G401 (cell line): Measurements from ENCODE around the gene PPP6R2. TPM values are rescaled to one million over a fixed set of nuclear protein-coding genes. Genes with fewer than 3 reads are reported as not detected.

ENCODE experiments used
- DNase-seq: peaks from one replicate; pipeline ENCODE4 v3.0.0-alpha.2; 2015; ENCODE audit warnings: low spot score
- in situ Hi-C: cut with HindIII; loops from 2 replicates; pipeline ENCODE4 v1.10.0; 2016; ENCODE audit warnings: low sequenced_read_pairs, mixed read lengths
- total RNA-seq: library from RNA; depleted of rRNA; stranded (reverse); fragments of >200 nt; shearing (Covaris generic); gene quantifications from 2 replicates; pipeline ENCODE4 v1.2.3, GENCODE V29; 2014

Gene PPP6R2
- total RNA-seq, 1 experiment from 2014 or later: 77.8 TPM

DNA sequence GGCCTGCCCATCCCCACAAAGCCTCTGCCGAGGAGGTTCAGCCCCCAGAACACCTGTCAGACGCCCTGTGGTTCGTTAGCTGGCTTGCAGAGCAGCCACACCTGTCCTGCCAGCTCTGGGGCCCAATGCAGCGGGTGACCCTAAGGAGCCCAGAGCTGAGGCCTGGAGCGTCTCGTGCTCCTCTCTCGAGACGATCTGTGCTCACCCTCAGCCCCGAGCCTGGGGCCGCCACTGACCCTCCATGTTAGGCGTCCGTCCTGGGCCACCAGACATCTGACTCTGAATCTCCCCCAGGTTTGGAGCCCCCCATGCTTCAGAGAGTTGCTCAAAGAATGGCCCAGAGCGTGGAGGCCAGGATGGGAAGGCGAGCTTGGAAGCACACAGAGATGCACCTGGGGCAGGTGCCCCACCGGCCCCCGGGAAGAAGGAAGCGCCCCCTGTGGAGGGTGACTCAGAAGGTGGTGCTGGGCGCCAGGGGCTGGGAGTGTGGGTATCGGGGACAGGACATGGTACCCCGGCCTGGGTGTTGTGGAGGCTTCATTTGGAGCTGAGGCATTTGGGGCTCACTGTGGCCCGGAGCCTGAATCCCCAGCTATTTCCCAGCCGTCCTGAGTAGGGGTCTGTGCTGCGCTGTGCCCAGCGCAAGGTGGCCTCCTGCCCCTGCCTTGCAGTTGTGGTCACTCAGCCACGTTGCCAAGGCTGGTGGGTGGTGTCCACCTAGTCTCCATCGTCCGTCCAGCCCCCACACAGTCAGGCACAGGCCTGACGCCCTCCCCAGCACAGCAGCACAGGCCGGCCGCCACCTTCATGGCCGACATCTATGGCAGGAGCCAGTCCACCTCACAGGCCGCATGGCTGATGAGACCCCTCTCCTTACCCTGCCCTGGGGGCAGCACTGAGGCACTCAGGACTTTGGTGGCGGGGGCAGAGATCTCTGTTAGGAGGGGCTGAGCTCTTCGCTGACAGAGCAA, 95.5 kb downstream of the PPP6R2 start:
- in situ Hi-C loops: no loop called here
- no peak for DNase-seq

DNA sequence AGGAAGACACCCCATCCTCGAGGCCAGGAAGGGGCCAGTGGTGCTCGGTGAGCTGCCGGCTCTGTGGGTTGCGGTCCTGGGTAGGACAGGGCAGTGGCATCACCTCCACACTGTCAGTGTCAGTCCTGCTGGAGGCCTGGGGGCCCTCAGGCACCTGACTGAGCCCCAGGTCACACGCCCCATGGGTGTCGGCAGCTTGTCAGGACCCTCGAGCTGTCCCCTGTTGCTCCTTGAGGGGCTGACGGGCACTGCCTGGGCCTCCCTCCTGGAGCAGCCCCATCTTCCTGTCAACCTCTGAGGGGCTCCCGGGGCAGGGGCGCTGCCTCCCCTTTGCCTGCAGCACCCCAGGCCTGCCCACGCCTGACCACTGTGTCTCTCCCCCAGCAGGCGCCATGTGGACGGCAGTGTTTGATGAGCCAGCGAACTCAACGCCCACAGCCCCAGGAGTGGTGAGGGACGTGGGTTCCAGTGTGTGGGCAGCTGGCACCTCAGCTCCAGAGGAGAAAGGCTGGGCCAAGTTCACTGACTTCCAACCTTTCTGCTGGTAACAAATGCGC, 96.3 kb downstream of the PPP6R2 start:
- in situ Hi-C loops: no loop called here

DNA sequence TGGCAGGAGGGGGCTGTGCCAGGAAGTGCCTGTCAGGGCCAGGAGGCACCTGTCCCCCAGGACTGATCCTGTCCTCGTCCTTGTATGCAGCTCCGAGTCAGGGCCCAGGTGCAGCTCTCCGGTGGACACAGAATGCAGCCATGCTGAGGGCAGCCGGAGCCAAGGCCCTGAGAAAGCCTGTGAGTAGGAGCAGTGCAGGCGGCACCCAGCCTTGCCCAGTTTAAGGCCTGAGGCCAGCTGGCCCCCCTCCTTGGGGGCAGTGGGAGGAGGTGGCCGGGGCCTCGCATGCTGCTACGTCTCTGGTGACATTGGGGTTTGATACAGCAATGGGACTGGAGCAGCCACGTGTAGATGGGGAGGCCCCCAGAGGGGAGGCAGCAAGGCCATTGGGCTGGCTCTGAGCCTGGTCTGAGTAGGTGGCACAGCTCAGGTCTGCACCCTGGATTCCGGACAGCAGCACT, 96.8 kb downstream of the PPP6R2 start:
- no peak for DNase-seq
- in situ Hi-C loops: no loop called here

More for the DNA sequence above, 96.3 kb downstream of the PPP6R2 start:
- DNase-seq: no peak

DNA sequence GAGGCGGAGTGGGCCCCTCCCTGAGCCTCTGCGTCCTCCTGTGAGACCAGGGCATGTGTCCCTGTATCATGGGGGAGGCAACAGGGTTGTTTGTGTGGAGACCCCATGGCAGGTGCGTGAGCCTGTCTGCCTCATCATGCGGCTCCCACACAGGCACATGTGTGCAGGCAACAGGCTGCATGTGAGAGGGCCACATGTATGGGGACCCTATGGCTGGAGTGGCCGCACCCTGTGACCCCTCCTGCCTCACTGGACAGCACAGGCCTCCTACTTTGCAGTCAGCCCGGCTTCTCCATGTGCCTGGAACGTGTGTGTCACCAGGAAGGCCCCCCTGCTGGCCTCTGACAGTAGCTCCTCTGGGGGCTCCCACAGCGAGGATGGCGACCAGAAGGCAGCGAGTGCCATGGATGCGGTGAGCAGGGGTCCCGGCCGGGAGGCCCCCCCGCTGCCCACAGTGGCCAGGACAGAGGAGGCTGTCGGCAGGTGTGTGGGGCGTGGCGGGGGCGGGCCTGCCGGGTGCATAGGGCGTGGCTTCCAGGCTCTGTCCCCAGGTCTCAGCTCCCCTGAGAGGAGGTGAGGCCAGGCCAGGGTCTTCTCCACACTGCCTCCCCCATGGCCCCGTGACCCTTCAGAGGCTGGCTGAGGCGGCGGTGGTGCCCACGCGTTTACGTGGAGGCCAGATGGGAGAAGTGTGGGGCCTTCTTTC, 97.6 kb downstream of the PPP6R2 start:
- in situ Hi-C loops: no loop called here
- DNase-seq: no peak

DNA sequence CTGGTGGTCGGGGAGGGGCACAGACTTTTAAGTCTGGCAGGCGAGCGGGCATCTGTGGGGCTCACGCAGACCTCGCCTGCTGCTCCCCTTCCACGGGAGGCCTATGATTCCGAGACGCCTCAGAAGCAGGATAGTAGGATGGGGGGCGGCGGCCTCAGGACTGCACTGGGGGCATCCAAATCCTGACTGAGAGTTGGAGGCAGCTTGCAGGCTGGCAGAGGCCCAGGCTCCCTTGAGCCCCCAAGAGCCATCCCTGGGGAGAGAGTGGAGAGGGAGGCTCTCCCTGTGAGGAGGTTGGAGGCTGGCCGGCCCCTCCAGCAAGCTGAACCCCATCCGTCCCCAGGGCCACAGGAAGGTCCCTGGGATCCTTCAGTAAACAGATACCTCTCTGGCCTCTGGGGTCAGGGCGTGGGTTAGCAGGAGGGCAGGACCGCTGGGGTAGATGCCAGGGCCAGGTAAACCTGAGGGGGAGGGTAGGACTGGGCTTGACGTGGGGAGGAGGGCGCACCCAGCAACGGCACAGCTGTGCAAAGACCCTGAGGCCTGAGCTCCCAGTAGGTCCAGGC, 98.4 kb downstream of the PPP6R2 start:
- no peak for DNase-seq
- in situ Hi-C loops: no loop called here

DNA sequence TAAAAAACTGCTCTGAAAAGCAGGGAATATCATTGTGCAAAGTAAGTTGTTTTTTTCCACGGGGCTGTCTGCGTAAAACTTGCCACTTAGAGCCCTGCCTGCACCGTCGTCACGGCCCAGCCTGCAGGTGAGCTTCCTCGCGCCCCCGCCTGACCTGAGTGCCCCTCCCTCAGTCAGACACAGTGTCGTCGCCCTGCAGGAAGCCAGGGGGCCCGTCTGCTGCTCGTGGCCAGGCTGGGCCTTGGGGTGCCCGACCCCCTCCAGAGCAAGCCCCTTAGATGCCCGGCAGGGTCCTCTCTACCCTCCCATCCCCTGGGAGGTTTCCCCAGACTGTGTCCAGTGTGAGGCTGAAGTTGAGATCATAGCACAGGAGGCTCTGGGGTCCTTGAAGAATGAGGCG, 100.1 kb downstream of the PPP6R2 start:
- no peak for DNase-seq
- in situ Hi-C loops: no loop called here

DNA sequence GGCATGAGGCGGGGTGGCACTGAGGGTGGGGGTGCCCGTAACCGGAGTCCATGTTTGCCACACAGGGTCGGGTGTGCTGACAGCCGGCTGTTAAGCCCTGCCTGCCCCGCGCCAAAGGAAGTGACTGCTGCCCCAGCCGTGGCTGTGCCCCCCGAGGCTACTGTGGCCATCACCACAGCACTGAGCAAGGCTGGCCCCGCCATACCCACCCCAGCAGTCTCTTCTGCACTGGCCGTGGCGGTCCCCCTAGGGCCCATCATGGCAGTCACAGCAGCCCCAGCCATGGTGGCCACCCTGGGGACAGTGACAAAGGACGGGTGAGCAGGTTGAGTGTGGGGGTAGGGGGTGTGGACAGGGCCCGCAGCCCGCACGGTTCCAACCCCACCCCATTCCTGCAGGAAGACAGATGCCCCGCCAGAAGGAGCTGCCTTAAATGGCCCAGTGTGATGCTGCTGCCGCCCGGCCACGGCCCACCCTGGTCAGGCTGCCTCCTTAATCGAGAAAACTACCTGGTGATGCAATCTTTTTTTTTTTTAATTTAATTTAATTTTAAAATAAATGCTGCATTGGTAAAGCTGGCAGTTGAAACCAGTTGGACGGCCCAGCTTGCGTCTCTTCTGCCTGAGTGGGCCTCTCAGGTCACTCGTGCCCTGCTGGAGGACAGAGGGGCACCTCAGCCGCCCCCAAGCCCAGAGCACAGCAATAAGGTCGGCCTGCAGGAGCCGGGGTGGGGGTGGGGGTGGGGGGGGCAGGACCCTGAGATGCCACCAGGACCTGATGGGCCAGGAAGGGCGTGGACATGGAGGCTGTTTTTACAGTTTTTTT, 100.9 kb downstream of the PPP6R2 start:
- in situ Hi-C loops: no loop called here
- DNase-seq: no peak

DNA sequence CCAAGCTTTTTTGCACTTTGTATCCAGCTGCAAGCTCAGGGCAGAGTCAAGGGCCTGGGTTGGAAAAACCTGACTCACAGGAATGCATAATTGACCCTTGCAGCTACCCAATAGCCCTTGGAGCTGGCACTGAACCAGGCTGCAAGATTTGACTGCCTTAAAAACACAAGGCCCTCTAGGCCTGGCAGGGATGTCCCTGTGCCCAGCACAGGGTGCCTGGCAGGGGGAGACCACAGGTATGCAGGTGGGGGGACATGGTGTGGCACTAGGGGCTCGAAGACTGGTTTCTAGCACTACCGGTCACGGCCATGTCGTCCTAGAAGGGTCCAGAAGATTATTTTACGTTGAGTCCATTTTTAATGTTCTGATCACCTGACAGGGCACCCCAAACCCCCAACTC, 101.5 kb downstream of the PPP6R2 start:
- DNase-seq: no peak
- in situ Hi-C loops: no loop called here

DNA sequence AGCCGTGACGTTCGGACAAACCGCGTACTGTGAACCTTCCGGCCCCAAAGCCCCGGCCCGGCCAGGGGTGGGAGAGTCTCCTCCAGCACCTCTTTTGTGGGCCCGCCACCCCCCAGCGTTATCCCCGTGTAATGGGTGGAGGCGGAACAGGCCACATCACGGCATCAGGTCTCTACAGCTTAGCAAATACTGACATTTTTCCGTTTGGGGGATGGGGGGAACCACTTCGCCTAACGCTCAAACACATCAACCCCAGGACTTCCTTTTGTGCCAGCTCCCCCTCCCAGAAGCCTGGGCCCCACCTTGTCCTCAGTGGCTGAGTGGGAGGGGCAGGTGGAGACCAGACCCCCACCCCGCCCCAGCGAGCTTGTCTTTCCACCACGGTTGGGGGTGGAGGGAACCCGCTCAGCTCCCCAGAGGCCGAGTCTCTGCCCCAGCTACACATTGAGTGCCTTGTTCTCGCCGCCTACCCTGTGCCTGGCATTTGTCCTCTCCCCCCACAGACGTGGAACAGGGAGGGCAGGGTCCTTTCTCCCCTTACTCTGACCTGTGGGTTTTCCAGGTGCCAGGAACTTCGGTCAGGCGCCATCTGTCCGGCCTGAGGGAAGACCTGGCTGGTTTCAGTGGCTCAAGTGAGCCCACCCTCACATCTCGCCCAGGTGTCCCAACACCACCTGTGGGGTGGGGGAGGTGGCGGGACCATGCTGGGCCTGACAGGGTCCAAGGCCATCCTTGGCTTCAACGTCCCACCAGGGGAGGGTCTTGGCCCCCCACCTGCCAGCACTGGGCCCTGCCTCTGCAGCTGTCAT, 102.1 kb downstream of the PPP6R2 start:
- no peak for DNase-seq
- in situ Hi-C loops: no loop called here

DNA sequence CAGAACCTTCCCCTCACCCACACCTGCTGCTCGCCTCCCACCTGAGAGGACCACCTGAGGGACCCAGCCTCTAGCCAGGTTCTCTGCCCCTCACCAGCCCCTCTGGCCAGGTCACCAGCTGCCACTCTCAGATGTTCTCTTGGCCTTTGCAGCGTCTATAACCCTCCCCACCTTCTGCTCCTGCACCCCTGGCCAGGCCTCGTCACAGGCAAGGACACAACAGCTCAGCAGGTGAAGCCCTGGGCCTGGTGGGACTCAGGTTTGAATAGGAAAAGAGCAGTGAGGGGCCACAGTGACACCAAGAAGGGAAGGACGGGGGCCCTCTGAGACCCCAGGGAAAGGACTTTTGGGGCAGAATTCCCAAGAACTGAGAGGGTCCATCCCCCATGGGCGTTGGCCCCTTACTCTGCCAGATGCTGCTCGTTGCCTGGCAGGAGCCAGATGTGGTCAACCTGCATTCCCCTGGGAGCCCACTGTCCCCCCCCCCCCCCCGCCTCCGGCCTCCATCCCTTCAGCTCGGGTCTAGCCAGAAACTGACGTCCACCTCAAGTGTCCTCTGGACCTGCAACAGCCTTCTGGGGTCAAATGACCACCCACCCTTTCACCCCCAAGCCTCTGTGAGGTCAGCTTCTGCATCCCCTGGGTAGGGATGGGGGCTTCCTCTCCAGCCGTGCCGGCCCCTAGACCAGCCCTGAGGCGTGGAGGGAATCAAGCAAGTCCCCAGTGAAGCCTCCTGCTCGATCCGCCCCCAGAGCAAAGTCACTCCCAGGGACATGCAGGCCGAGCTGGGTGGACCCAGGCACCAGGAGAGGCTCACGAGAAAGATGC, 103.0 kb downstream of the PPP6R2 start:
- in situ Hi-C loops: no loop called here
- no peak for DNase-seq

DNA sequence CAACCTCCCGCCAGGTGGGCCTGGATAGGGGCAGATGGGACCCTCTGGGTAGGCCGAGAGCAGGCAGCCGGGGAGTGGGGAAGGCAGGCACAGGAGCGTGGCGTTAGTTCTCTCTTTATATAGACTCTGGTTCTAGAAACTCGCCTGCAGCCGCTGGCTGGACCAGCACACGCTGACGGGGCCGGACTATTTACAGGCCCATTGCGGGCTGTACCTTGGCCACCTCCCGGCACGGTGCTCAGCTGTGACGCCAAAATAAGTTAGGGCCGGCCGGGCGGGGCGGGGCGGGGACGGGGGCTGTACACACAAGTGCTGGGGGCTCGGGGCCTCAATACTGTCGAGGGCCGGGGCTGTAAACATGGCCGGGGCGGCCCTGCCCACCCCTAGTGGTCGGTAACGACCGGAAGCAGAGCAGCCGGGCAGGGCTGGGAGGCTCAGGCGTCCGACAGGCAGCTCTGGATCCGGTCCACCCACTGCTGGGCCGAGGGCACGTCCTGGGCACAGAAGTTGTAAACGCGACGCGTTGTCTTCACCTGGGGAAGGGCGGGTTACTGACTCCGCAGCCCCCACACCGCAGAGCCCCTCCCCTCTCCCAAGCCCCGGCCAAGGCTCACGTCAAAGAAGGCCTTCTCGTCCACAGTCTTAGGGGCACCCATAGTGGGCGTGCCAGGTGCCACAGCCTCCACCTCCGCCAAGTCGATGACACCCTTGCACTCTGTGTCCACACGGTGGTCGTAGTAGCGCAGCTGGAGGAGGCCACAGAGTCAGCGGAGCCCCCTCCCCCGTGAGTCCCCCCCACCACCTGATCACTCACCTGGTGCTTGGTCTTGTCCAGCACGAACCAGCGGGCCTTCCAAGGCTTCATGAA, 103.8 kb downstream of the PPP6R2 start:
- DNase-seq: no peak
- in situ Hi-C loops: no loop called here

DNA sequence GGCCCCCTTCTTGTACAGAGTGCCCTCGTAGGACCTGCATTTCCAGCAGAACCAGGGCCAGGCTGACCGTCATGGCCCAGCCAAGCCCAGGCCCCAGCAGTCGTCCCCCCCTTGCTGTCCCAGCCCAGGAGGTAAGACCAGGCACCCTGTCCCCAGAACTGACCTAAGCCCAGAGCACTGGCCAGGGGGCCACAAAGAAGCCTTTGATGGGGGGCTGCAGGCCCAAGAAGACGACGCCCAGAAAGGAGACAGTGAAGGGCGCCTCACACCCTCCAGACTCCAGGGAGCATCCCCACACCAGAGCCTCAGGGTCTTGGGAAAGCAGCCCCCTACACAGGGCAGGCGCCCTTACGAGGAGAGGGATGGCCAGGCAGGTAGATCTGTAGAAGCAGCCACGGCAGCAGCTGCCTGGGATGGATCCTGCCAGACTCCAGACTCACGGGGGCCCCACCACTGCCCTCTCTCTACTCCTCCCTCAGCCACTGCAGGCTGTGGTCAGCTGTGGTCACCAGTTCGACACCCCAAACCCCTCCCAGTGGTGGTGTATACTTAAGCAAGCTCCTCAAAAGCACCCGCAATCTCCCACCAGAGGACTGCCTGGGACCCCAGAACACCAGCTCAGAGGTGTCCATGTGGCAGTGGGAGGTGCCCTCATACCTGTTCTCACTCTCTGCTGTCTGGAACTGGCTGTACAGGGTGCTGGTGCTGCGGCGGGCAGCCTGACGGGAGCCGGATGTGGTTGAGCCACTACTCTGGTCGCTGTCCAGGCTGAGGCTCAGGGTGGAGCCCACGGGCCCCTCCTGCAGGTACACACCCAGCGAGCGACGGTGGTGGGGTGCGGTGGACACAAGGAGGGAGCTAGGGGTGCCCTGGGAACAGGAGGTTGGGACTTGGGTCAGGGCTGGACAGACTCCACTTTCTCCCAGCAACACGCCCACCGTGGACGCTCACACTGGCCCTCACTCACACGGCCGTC, 104.7 kb downstream of the PPP6R2 start:
- in situ Hi-C loops: no loop called here
- DNase-seq: no peak

DNA sequence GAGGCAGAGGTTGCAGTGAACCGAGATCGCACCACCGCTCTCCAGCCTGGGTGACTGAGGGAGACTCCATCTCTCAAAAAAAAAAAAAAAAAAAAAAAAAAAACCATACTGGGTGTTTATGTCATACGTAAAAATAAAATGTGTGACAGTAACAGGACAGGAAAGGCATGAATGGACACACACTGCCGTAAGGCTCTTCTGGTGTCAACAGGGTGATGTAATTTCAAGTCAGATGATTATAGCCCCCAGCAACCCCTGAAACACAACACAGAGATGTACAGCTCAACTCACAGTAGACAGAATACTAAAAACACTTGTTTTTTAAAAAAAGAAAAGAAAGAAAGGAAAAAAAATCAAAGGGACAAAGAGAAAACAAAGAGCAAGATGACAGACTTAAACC, 109.5 kb downstream of the PPP6R2 start:
- no peak for DNase-seq
- in situ Hi-C loops: no loop called here

DNA sequence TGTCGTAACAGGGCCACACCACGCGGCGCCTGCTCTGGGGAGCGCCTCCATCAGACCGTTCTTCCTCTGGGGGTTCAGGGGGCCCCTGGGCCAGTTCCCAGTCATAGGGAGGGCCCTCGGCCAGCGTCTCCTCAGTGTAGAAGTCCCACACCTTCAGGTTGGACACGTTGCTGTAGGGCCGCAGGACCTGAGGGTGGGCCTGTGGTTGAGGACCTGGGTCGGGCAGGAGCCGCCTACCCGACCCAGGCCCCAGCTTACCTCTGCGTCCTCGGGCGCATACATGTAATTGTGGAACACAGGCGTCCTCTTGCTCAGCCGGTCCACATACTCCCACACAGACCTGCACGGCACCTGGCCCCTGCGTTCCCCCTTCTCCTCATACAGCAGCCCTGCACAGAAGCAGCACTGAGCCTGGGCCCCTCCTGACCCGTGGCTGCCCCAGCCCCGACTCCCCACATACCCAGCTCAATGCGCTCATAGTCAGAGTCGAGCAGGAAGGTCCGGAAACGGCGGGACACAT, 111.5 kb downstream of the PPP6R2 start:
- DNase-seq: no peak
- in situ Hi-C loops: no loop called here

DNA sequence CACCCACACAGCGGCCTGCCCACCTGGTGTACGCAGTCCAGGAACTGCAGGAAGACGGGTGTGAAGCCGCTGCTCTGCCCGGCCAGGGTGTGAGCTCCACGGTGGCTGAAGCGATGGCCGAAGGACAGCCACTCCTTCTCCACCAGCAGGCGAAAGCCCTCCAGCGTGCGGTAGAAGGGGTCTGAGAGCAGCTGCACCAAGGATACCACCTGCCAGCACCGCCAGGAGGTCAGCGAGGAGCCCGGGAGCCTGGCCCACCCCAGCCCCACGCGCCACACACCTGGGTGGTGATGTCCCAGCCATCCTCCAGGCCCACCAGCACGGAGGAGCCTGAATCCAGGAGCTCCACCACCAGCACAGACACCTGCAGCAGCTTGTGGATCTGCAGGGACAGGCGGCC, 112.1 kb downstream of the PPP6R2 start:
- DNase-seq: no peak
- in situ Hi-C loops: no loop called here
